Astrocyte (in vitro differentiated cells and primary cell): Measurements from ENCODE around the gene GDPD2.

ENCODE experiments used
- CTCF ChIP-seq: IDR thresholded peaks from 2 replicates; pipeline ENCODE4 v1.5.1; 2011; ENCODE audit warnings: low read depth, mild to moderate bottlenecking, inconsistent platforms, low read length, moderate library complexity; ENCODE audit not compliant: insufficient read depth
- EZH2 ChIP-seq: IDR thresholded peaks from 2 replicates; pipeline ENCODE4 v1.6.1; 2012; ENCODE audit warnings: mild to moderate bottlenecking, low read length, inconsistent platforms; ENCODE audit not compliant: insufficient read depth

- TF ChIP-seq CTCF (no peak), EZH2 (no peak)
Observed at GRCh38 chrX:70449457-70449966, 26.4 kb downstream of the GDPD2 start.
